SU-DHL-6 (cell line): Measurements from ENCODE around the gene RUVBL2.

Experiments
- CTCF ChIP-seq: fragments of 200-600 bp; sonication (generic); IDR thresholded peaks from one replicate; pipeline ENCODE4 v1.5.1; 2017; ENCODE audit warnings: antibody characterized with exemption, mild to moderate bottlenecking, low read length, moderate library complexity; ENCODE audit not compliant: insufficient read depth, poor library complexity, severe bottlenecking
- EZH2phosphoT487 ChIP-seq: fragments of 200-600 bp; sonication (generic), shearing (Covaris generic); conservative IDR thresholded peaks from 2 replicates; pipeline ENCODE4 v1.6.1; 2018; ENCODE audit warnings: mild to moderate bottlenecking, antibody characterized with exemption, low read length, moderate library complexity, mixed read lengths

GRCh38 chr19:49058562-49058961, 64.9 kb downstream of the RUVBL2 start:
- no peak for TF ChIP-seq CTCF
- no peak for TF ChIP-seq EZH2phosphoT487
